IMR-90 (cell line): ENCODE results near the gene TRPV4. TPM values are rescaled to one million over a fixed set of nuclear protein-coding genes. Genes with fewer than 3 reads are reported as not detected.
A peak's percentile ranks its signal among the peaks of the same experiment; 100 is the strongest.

ENCODE experiments used
- ATAC-seq: fragments of 200-7000 bp; cut with Tn5 transposase; 2 replicates; pipeline ENCODE4 v1.9.1; 2020; ENCODE audit warnings: low read depth, mild to moderate bottlenecking, moderate library complexity
- BruUV-seq: library from RNA; stranded (reverse); fragments of 400-500 nt; replicated peaks from 2 replicates; lab custom pipeline; 2021; lab: Mats Ljungman, UMichigan
- CTCF ChIA-PET: fragments of 300-600 bp; formaldehyde crosslinking; extraction: SDS; loops from one replicate; lab custom pipeline; 2021; ENCODE audit warnings: antibody characterized with exemption; lab: Yijun Ruan, JAX
- POLR2A ChIA-PET: fragments of 300-600 bp; sonication (Branson Sonifier 250); formaldehyde crosslinking; loops from one replicate; lab custom pipeline; 2022; ENCODE audit warnings: antibody characterized with exemption; ENCODE audit not compliant: unreplicated experiment; lab: Charles Lee
- DNase-seq: peaks from one replicate; pipeline ENCODE4 v3.0.0; 2013
- H2AFZ ChIP-seq: replicated peaks from 2 replicates; pipeline ENCODE3; 2013; ENCODE audit warnings: low read length, mild to moderate bottlenecking; ENCODE audit not compliant: poor library complexity
- H2AK5ac ChIP-seq: 2 replicates; pipeline ENCODE4 v1.6.1; 2013; ENCODE audit warnings: low read depth, low read length, inconsistent platforms
- H2AK9ac ChIP-seq: replicated peaks from 2 replicates; pipeline ENCODE3; 2013; ENCODE audit warnings: mild to moderate bottlenecking, low read depth, low read length, moderate library complexity; ENCODE audit not compliant: poor library complexity
- H2BK120ac ChIP-seq: 2 replicates; pipeline ENCODE4 v1.6.1; 2013; ENCODE audit warnings: low read depth, low read length, inconsistent platforms
- H2BK15ac ChIP-seq: 3 replicates; pipeline ENCODE4 v1.6.1; 2013; ENCODE audit warnings: low read depth, low read length, inconsistent platforms
- H2BK20ac ChIP-seq: 2 replicates; pipeline ENCODE4 v1.6.1; 2013; ENCODE audit warnings: low read depth, mild to moderate bottlenecking, inconsistent platforms, low read length, moderate library complexity
- H2BK5ac ChIP-seq: 2 replicates; pipeline ENCODE4 v1.6.1; 2013; ENCODE audit warnings: mild to moderate bottlenecking, low read depth, low read length, inconsistent platforms; ENCODE audit not compliant: poor library complexity, severe bottlenecking
- H3K14ac ChIP-seq: replicated peaks from 2 replicates; pipeline ENCODE4 v1.6.1; 2013; ENCODE audit warnings: low read depth, low read length, inconsistent platforms
- H3K18ac ChIP-seq: 2 replicates; pipeline ENCODE4 v1.6.1; 2013; ENCODE audit warnings: low read depth, low read length, control low read depth
- H3K23ac ChIP-seq: 2 replicates; pipeline ENCODE4 v1.6.1; 2013; ENCODE audit warnings: low read depth, low read length, inconsistent platforms
- H3K27ac ChIP-seq: 2 replicates; pipeline ENCODE4 v1.5.1; 2013; ENCODE audit warnings: mild to moderate bottlenecking, control low read depth, low read length; ENCODE audit not compliant: insufficient read depth
- H3K27me3 ChIP-seq: 2 replicates; pipeline ENCODE4 v1.6.1; 2013; ENCODE audit warnings: low read length; ENCODE audit not compliant: control insufficient read depth, insufficient read depth
- H3K36me3 ChIP-seq: 2 replicates; pipeline ENCODE4 v1.6.1; 2013; ENCODE audit warnings: low read length, mixed read lengths; ENCODE audit not compliant: control insufficient read depth, insufficient read depth
- H3K4ac ChIP-seq: 2 replicates; pipeline ENCODE4 v1.6.1; 2013; ENCODE audit warnings: low read depth, low read length, inconsistent platforms
- H3K4me1 ChIP-seq: 2 replicates; pipeline ENCODE4 v1.6.1; 2013; ENCODE audit warnings: low read length, mixed read lengths; ENCODE audit not compliant: control insufficient read depth, insufficient read depth
- H3K4me2 ChIP-seq: 2 replicates; pipeline ENCODE4 v1.6.1; 2013; ENCODE audit warnings: low read depth, mild to moderate bottlenecking, control low read depth, low read length, moderate library complexity
- H3K4me3 ChIP-seq: 2 replicates; pipeline ENCODE4 v1.5.1; 2013; ENCODE audit warnings: low read depth, mild to moderate bottlenecking, control low read depth, low read length, moderate library complexity; ENCODE audit not compliant: insufficient read depth
- H3K56ac ChIP-seq: 2 replicates; pipeline ENCODE4 v1.6.1; 2013; ENCODE audit warnings: low read length, inconsistent platforms; ENCODE audit not compliant: insufficient read depth; ENCODE audit errors: extremely low read depth
- H3K79me1 ChIP-seq, 2 experiments: 2 replicates each; pipeline ENCODE4 v1.6.1; 2013; ENCODE audit warnings: low read length in 2 of 2, inconsistent platforms in 1 of 2, low read depth in 1 of 2
- H3K9ac ChIP-seq: 2 replicates; pipeline ENCODE4 v1.6.1; 2013; ENCODE audit warnings: low read depth, low read length, control low read depth
- H3K9me1 ChIP-seq: 2 replicates; pipeline ENCODE4 v1.6.1; 2013; ENCODE audit warnings: low read length, inconsistent platforms; ENCODE audit not compliant: insufficient read depth
- H3K9me3 ChIP-seq: 2 replicates; pipeline ENCODE4 v1.6.1; 2013; ENCODE audit warnings: low read length; ENCODE audit not compliant: control insufficient read depth, insufficient read depth
- H4K20me1 ChIP-seq: 2 replicates; pipeline ENCODE4 v1.6.1; 2013; ENCODE audit warnings: low read length, inconsistent platforms; ENCODE audit not compliant: insufficient read depth
- H4K5ac ChIP-seq: 2 replicates; pipeline ENCODE4 v1.6.1; 2013; ENCODE audit warnings: mild to moderate bottlenecking, low read depth, low read length, control low read depth
- H4K8ac ChIP-seq, 2 experiments: 2 replicates each; pipeline ENCODE4 v1.6.1; 2013; ENCODE audit warnings: low read depth in 2 of 2, low read length in 2 of 2, control low read depth in 1 of 2, inconsistent platforms in 1 of 2
- H4K91ac ChIP-seq: 2 replicates; pipeline ENCODE4 v1.6.1; 2013; ENCODE audit warnings: low read depth, low read length, inconsistent platforms; ENCODE audit not compliant: insufficient read depth
- BHLHE40 ChIP-seq: fragments of 150-350 bp; IDR thresholded peaks from 2 replicates; pipeline ENCODE4 v1.6.1; 2016; ENCODE audit warnings: mild to moderate bottlenecking, low read depth, low read length
- CEBPB ChIP-seq: IDR thresholded peaks from 2 replicates; pipeline ENCODE4 v1.6.1; 2012; ENCODE audit warnings: low read depth, low read length, improper control_type of control experiment
- CHD1 ChIP-seq: IDR thresholded peaks from 2 replicates; pipeline ENCODE4 v1.6.1; 2012; ENCODE audit warnings: low read depth, low read length, improper control_type of control experiment
- CTCF ChIP-seq: conservative IDR thresholded peaks from 2 replicates; pipeline ENCODE4 v1.5.1; 2012; ENCODE audit warnings: mild to moderate bottlenecking, low read depth, low read length, improper control_type of control experiment
- ELK1 ChIP-seq: fragments of 150-350 bp; IDR thresholded peaks from 2 replicates; pipeline ENCODE4 v1.6.1; 2016; ENCODE audit warnings: low read depth, mild to moderate bottlenecking, low read length, moderate library complexity, borderline replicate concordance
- FOS ChIP-seq: fragments of 150-350 bp; IDR thresholded peaks from 2 replicates; pipeline ENCODE4 v1.6.1; 2016; ENCODE audit warnings: low read depth, low read length
- MAFK ChIP-seq: IDR thresholded peaks from 2 replicates; pipeline ENCODE4 v1.6.1; 2012; ENCODE audit warnings: low read depth, low read length, improper control_type of control experiment
- MAZ ChIP-seq: IDR thresholded peaks from 2 replicates; pipeline ENCODE4 v1.6.1; 2012; ENCODE audit warnings: low read depth, mild to moderate bottlenecking, low read length, improper control_type of control experiment, moderate library complexity, borderline replicate concordance
- MXI1 ChIP-seq: IDR thresholded peaks from 2 replicates; pipeline ENCODE4 v1.6.1; 2012; ENCODE audit warnings: low read depth, mild to moderate bottlenecking, low read length, moderate library complexity, borderline replicate concordance
- NFE2L2 ChIP-seq: fragments of 150-350 bp; IDR thresholded peaks from 2 replicates; pipeline ENCODE4 v1.6.1; 2016; ENCODE audit warnings: low read depth, mild to moderate bottlenecking, low read length
- POLR2A ChIP-seq: IDR thresholded peaks from 2 replicates; pipeline ENCODE4 v1.6.1; 2012; ENCODE audit warnings: mild to moderate bottlenecking, low read depth, low read length
- RAD21 ChIP-seq: IDR thresholded peaks from 2 replicates; pipeline ENCODE4 v1.6.1; 2012; ENCODE audit warnings: low read length, improper control_type of control experiment
- RCOR1 ChIP-seq: IDR thresholded peaks from 2 replicates; pipeline ENCODE4 v1.6.1; 2012; ENCODE audit warnings: mild to moderate bottlenecking, low read length, improper control_type of control experiment; ENCODE audit not compliant: insufficient replicate concordance
- RFX5 ChIP-seq: IDR thresholded peaks from 2 replicates; pipeline ENCODE4 v1.8.0; 2012; ENCODE audit warnings: low read depth, mild to moderate bottlenecking, low read length, moderate library complexity
- SMC3 ChIP-seq: fragments of 150-350 bp; IDR thresholded peaks from 2 replicates; pipeline ENCODE4 v1.6.1; 2016; ENCODE audit warnings: low read depth, mild to moderate bottlenecking, antibody characterized with exemption, low read length, moderate library complexity
- USF2 ChIP-seq: fragments of 150-350 bp; IDR thresholded peaks from 2 replicates; pipeline ENCODE4 v1.6.1; 2017; ENCODE audit warnings: mild to moderate bottlenecking, antibody characterized with exemption, low read length, low read depth
- WGBS, 2 experiments: methylation state at CpG; one replicate each; pipeline versions ENCODE4 v1.1.5 to v1.1.7; 2013; ENCODE audit warnings: missing lambda C conversion rate in 2 of 2; ENCODE audit not compliant: insufficient read length in 1 of 2; ENCODE audit errors: extremely low coverage in 2 of 2; 5-methylcytosine and 5-hydroxymethylcytosine counted together
- dilution Hi-C: fragments of 300-500 bp; cut with HindIII; formaldehyde crosslinking; loops from one replicate; pipeline ENCODE4 v1.14.3; 2018; ENCODE audit warnings: low sequenced_read_pairs; ENCODE audit not compliant: unreplicated experiment
- in situ Hi-C: fragments of 300-500 bp; cut with MboI; formaldehyde crosslinking; loops from 3 replicates; pipeline ENCODE4 v1.14.3; 2019; ENCODE audit warnings: low sequenced_read_pairs, inconsistent platforms, mixed read lengths
- intact Hi-C: fragments of 100-400 bp; cut with micrococcal nuclease; formaldehyde crosslinking; loops from 2 replicates; pipeline ENCODE4 v1.10.0; 2022
- polyA plus RNA-seq, 3 experiments: library from polyadenylated mRNA; depleted of rRNA; stranded (reverse); fragments of >200 nt; gene quantifications; 2 replicates each; pipeline ENCODE4 v1.2.3, GENCODE V29; 2012; ENCODE audit warnings: low replicate concordance in 1 of 3
- total RNA-seq: library from RNA; depleted of rRNA; stranded (reverse); fragments of >200 nt; gene quantifications from 2 replicates; pipeline ENCODE4 v1.2.3, GENCODE V29; 2012

Gene TRPV4
- total and polyA plus RNA-seq, 2 of the 4 experiments (the other 2 are of a cell fraction), result 1.1 to 6.1 TPM

- Histone ChIP-seq H3K14ac (no peak overlapping the region), H2BK15ac (no peak overlapping the region), H2AFZ (peak overlapping the region; percentile 56), H2AK9ac (peak overlapping the region; percentile 29), H3K27me3 (no peaks in the 10 kb centered on the region), H3K18ac (no peak overlapping the region), H3K23ac (no peak overlapping the region), H4K20me1 (peaks cover 3% of the 10 kb centered on the region), H3K9me1 (no peaks in the 10 kb centered on the region), H3K4me3 (no peak overlapping the region), H3K9ac (no peak overlapping the region), H2AK5ac (no peak overlapping the region), H3K36me3 (no peaks in the 10 kb centered on the region), H3K4me2 (no peak overlapping the region), H2BK120ac (no peak overlapping the region), H3K27ac (no peak overlapping the region), H3K4ac (no peak overlapping the region), H4K91ac (no peak overlapping the region), H3K4me1 (peaks cover 2% of the 10 kb centered on the region; the same call in 1 of the 2 replicates), H3K79me1 (no peaks in the 10 kb centered on the region), H3K9me3 (no peaks in the 10 kb centered on the region), H2BK5ac (no peak overlapping the region), H4K5ac (no peak overlapping the region), H3K56ac (no peak overlapping the region), H4K8ac (no peak overlapping the region), H2BK20ac (no peak overlapping the region)
- TF ChIP-seq RFX5 (no peak), MXI1 (no peak), FOS (no peak), CEBPB (no peak), SMC3 (no peak), POLR2A (no peak), RAD21 (no peak), NFE2L2 (no peak), RCOR1 (no peak), CHD1 (no peak), ELK1 (no peak), MAFK (no peak), BHLHE40 (no peak), CTCF (no peak), MAZ (no peak), USF2 (no peak)
- ChIA-PET POLR2A (no interaction called here), CTCF (no interaction called here)
- intact Hi-C loops, result no loop called here
- DNase-seq, result no peak
- BruUV-seq, result no TSS peak
- no peak for ATAC-seq
- dilution Hi-C loops, result no loop called here
- in situ Hi-C loops, result no loop called here
- 53% methylated on average over 5 of the region's 15 CpGs; no CpG with 5 or more reads in 1 of the 2 experiments for WGBS, 2 experiments
Observed at GRCh38 chr12:109822951-109823411, 10.2 kb downstream of the TRPV4 start.
